ENCODE data around the gene CHST7.
"Not testable (repeated sequence)": the region's sequence is repeated elsewhere in the genome, so short reads cannot be mapped to it uniquely, and the experiment has no call there.

CHST7 gene

DNA sequence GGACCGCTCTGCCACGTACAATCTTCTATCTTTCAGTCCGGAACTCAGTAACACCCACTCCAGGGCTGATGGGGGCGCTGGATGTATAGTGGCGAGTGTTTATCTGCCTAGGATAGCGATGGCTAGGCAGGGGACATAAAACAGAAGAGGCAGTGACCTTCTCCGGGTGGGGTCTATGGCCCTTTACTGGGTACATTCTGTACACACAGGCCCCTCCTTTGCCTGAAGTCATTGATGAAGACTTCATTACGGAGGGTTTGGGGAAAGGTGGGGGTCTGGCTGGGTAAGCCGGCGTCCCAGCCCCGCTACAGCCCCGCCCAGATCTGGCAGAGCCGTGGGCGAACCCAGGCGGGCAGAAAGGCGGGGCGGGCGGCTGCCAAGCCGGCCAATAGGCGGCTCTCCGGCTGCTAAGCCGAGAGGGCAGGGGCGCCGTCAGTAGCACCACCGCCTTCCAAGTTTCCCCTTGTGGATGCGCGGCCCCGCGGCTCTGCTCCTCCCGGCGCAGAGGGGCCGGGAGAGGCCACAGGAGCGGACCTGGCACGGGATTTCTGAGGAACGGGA, at the start of gene CHST7:
CHST7 (plus strand) TSS at position 435 of the 561 bp plus-strand sequence. CDS start 167 bp downstream, outside the sequence.
- peak; percentile 49 for DNase-seq (ENCODE audit: low spot score)

DNA sequence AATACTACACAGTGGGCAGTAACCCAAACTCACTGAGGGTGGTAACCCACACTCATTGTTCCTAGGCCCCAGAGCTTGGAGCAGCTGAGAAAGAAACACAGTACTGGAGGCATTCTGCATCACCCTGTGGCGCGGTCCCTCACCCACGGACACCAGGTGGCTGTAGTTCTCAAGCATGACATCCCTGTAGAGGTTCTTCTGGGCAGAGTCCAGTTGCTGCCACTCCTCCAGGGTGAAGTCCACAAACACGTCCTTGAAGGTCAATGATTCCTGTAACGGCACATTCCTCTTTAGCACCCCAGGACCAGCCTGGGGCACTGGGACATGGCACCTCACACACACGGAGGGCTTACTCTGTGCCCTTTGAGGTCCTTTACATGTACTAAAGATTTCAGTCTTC, 44.9 kb upstream of the CHST7 start:
- DNase-seq (ENCODE audit: low spot score): not testable (repeated sequence)

DNA sequence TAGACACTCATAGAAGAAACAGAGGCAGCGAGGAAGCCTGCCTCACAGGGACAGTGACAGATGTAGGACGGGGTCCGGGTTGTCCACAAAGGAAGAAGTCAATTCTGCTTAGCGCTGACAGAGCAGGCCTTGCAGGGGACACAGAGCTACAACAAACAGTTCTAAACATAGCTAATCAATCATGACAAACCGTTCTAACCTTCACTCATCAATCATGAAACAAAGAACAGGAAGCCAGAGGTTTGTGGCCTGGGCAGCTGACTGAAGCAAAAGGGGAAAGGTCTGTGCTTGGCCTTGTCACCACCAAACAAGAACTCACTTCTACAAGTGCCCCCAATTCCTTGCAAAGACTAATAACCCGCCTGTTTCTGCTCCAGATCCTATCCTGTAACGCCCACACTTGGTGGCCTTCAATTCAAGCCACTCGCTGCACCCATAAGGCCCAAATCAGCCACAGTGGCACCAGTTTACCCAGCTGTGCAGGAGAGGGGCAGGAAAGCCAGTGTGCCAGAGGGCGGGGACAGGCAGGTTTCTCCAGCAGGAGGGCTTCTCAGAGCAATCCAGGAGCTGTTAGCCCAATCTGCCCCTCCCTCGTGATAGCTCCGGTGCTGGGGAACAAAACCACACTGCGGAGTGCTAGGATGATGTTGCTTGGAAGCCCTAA, 43.7 kb upstream of the CHST7 start:
- DNase-seq (ENCODE audit: low spot score): not testable (repeated sequence)

- not testable (repeated sequence) for DNase-seq (ENCODE audit: low spot score)
Measured at GRCh38 chrX:46530404-46530908, 43.1 kb upstream of the CHST7 start.

DNA sequence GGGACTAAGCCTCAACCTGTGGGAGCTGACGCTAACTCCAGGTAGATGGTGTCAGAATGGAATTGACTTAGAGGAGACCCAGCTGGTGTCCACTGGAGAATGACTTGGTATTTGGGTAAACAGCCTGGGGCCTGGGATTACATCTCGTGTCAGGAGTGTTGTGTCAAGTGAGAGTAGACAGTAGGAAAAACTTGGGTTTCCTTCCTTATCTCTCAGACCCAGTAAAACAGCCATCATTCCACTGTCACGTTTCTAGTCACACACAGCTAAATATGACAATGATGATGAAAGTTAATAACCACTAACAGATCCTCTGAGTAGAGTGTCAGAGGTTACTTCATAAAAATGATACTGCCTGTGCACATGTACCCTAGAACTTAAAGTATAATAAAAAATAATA, 42.1 kb upstream of the CHST7 start:
- DNase-seq (ENCODE audit: low spot score): no peak

- no peak for DNase-seq (ENCODE audit: low spot score)
Measured at GRCh38 chrX:46543441-46543840, 30.1 kb upstream of the CHST7 start.

- DNase-seq (ENCODE audit: low spot score): not testable (repeated sequence)
Measured at GRCh38 chrX:46544527-46544926, 29.0 kb upstream of the CHST7 start.

- DNase-seq (ENCODE audit: low spot score): peak; percentile 86
Measured at GRCh38 chrX:46545111-46546005, 28.2 kb upstream of the CHST7 start, which contains the start of gene ZNF674. ZNF674 (minus strand) TSS chrX:46545421; CDS start chrX:46542087, 3,334 bp downstream.

- no peak for DNase-seq (ENCODE audit: low spot score)
Measured at GRCh38 chrX:46547857-46548256, 25.7 kb upstream of the CHST7 start.

- no peak for DNase-seq (ENCODE audit: low spot score)
Measured at GRCh38 chrX:46549914-46550313, 23.7 kb upstream of the CHST7 start.

- DNase-seq (ENCODE audit: low spot score): no peak
Measured at GRCh38 chrX:46551494-46552128, 22.0 kb upstream of the CHST7 start.

DNA sequence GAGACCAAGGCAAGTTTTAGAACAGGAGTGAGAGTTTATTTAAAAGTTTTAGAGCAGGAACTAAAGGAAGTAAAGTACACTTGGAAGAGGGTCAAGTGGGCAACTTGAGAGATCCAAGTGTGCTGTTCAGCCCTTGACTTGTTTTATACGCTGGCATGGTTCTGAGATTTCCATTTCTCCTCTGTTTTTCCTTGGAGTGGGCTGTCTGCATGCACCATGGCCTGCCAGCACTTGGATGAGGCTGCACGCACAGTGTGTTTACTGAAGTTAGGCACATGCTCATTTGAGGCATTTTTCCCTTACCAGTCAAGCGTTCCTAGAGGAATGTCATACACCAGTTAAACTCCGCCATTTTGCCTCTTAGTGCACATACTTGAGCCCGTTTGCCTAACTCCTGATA, 19.6 kb upstream of the CHST7 start:
- no peak for DNase-seq (ENCODE audit: low spot score)

DNA sequence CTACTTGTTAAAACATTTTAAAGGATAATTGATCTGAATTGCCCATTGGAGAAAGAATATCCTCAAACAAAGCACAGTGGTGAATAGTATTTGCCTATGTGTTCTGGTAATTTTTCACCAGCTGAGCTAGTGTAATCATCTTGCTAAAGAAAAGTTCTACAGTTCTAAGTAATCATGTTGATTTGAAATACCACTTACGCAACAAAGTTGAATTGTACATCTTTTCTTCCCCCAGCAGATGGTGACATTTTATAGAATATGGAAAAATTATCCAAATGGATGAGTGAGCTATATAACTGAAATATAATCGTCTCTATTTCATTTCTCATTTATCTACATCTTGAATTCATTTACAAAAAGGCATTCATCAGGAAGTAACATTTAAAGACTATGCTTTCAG, 18.6 kb upstream of the CHST7 start:
- no peak for DNase-seq (ENCODE audit: low spot score)

DNA sequence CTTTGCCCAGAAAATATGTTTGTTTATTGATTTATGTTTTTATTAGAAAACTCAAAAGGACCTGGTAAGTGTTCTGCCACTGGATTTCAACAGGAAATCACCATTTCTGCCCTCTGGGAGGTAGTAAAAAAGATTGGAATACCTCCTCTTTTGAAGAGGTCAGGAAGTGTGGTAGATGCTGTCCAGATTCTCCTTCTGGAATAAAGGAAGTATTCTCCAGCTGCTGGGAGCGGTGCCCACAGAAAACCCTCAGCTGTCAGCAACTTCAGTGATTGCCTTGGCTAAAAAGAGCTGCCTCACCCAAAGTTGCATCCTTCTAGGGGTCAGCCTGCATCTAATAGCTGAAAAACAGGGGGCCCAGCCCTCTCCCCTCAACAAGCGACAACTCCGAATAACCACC, 14.5 kb upstream of the CHST7 start:
- no peak for DNase-seq (ENCODE audit: low spot score)

DNA sequence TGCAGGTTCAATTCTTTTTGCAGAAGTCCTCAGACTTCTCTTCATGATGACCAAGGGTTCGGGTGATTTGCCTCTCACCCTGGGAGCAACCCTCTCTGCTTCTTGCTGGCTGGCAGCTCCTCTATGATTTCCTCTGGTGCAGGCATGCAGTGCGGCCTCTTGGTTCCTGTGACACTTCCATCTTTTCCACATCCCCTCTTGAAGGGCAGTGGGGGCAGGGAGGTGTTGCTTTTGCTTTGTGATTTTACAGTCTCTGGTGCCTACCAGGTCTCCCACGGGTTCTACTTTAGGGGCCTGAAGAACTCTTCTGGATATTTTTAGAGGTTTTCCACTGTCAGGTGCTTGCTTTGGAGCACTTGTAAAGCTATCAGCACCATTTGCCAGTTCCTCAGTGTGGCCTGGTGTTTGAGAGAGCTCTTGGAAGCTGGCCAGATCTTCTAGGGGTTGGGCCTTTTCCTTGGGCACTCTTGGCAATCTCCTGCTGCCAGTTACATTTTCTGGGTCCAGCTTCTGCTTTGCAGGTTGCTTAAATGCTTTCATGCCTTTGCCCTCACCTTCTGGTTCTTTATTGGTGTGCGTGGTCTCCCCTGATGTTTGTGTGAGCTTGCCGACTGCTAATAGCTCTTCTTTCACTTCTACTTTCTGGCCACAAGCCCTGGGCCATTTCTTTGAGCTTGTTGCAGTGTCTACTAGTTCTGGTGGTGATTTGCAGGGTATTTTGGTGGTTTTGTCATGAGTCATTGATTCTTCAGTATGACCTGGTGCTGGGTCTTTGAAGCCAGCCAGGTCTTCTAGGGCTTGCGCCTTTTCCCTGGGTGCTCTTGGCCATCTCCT, 11.5 kb upstream of the CHST7 start:
- DNase-seq (ENCODE audit: low spot score): peak; percentile 34

- DNase-seq (ENCODE audit: low spot score): no peak
Measured at GRCh38 chrX:46567388-46567787, 6.2 kb upstream of the CHST7 start.

- no peak for DNase-seq (ENCODE audit: low spot score)
Measured at GRCh38 chrX:46569621-46570020, 3.9 kb upstream of the CHST7 start.

DNA sequence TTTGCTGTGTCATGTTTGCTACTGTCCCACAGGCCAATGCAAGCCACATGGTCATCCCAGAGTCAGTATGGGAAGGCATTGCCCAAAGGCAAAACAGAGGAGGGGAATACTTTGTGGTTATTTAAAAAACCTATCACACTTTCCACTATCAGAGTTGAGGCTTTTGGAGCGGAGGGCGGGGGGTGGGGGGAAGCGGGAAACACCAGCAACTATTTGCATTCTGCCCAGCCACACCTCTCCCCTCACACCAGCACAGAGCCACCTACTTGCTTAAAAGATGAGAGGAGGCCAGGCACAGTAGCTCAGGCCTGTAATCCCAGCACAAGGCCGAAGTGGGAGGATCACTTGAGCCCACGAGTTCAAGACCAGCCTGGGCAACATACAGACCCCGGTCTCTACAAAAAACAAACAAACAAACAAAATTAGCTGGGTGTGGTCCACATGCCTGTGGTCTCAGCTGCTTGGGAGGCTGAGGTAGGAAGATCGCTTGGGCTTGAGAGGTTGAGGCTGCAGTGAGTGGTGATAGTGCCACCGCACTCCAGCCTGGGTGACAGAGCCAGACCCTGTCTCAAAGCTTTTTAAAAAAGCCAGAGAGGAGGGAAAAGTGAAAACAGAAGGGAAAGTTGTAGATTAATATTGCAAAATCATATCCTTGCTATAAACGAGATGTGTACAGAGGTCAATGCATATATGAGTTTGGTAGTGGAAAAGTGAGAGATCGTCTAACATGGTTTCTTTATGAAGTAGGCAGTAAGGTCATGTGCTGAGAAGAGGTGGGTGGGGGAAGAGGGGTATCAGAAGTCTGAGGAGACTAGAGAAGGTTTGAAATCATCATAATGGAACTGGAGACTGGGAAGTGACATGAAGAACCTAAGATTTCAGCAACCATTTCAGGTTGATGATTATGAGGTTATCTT, 1.9 kb upstream of the CHST7 start:
- DNase-seq (ENCODE audit: low spot score): no peak

DNA sequence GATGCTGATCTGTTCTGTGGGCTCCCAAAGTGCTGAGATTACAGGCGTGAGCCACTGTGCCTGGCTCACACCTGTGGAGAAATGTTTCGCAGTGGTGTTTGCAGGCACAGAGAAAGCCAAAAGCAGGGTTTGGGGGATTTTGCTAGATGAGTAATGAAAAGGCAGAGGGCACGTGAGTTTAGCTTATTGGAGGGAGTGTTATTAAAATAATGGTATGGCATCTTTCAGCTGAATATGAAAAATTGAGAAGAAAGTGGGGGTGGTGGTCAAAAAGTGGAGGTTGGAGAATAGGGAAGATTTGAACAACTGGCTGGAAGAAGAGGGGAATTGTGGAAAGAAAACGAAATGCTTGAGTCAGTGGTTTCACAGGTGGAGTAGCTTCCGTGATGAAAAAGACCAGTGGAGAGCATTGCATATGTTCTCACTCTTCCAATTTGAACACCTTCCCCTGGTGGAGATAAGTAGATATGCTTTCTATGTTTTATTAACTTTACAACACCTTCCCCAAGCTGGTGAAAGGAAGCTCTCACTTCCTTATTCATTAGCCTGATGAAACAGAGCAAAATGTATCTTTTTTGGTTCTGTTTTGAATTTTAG, 1.1 kb upstream of the CHST7 start:
- DNase-seq (ENCODE audit: low spot score): peak; percentile 38

All from germinal center (tissue), 1 donor.